Prostate gland (tissue), 2 donors: ENCODE results near the gene GPR141. TPM values are rescaled to one million over a fixed set of nuclear protein-coding genes. Genes with fewer than 3 reads are reported as not detected.

Experiments
- DNase-seq: peaks from one replicate; pipeline ENCODE4 v3.0.0-alpha.2; 2019; ENCODE audit warnings: low spot score
- H3K27ac ChIP-seq, 2 donors: fragments of 200-600 bp; sonication (generic); 2 replicates each; pipeline ENCODE4 v1.5.1; 2017 to 2019
- H3K27me3 ChIP-seq: fragments of 200-600 bp; sonication (generic); replicated peaks from 2 replicates; pipeline ENCODE4 v1.5.1; 2019; ENCODE audit not compliant: insufficient read depth
- H3K36me3 ChIP-seq, 2 donors: fragments of 200-600 bp; sonication (generic); 1 replicate in 1 of 2; 2 replicates in 1 of 2; pipeline versions ENCODE4 v1.5.1 to v1.8.1; 2017 to 2019
- H3K4me1 ChIP-seq: fragments of 200-600 bp; sonication (generic); replicated peaks from 2 replicates; pipeline ENCODE4 v1.5.1; 2019
- H3K4me3 ChIP-seq, 2 donors: fragments of 200-600 bp; sonication (generic); 2 replicates each; pipeline ENCODE4 v1.5.1; 2017 to 2019
- H3K9me3 ChIP-seq: fragments of 200-600 bp; sonication (generic); 2 replicates; pipeline ENCODE4 v1.5.1; 2017
- CTCF ChIP-seq, 4 experiments: fragments of 200-600 bp in 2 of 4; fragments of 450-650 bp in 2 of 4; sonication (generic) in 2 of 4; IDR thresholded peaks; 1 replicate in 3 of 4; 2 replicates in 1 of 4; pipeline ENCODE4 v1.5.1; 2016 to 2019; ENCODE audit warnings: antibody characterized with exemption in 4 of 4, mild to moderate bottlenecking in 2 of 4, moderate library complexity in 2 of 4
- POLR2A ChIP-seq: fragments of 450-650 bp; IDR thresholded peaks from one replicate; pipeline ENCODE4 v1.6.1; 2016; ENCODE audit warnings: antibody characterized with exemption, mild to moderate bottlenecking
- POLR2AphosphoS5 ChIP-seq: sonication (generic); formaldehyde crosslinking; IDR thresholded peaks from one replicate; pipeline ENCODE4 v1.6.1; 2017; ENCODE audit warnings: antibody characterized with exemption
- WGBS: methylation state at CpG from one replicate; pipeline ENCODE4 v1.1.5; 2018; 5-methylcytosine and 5-hydroxymethylcytosine counted together
- intact Hi-C: fragments of 100-400 bp; cut with DNase I; formaldehyde crosslinking; loops from one replicate; pipeline ENCODE4 v1.14.2; 2022
- total RNA-seq, 2 donors: library from RNA; depleted of rRNA; stranded (reverse); fragments of >200 nt; gene quantifications; one replicate each; pipeline ENCODE4 v1.1.0, GENCODE V29; 2016

Gene GPR141
- total RNA-seq, 2 donors from 2014 or later, result 0.36 to 1.1 TPM

- intact Hi-C loops, result no loop called here
- no peak overlapping the region for H3K4me3 ChIP-seq
- no peaks in the 10 kb centered on the region for H3K4me1 ChIP-seq
- TF ChIP-seq POLR2AphosphoS5 (no peak), CTCF (IDR thresholded peaks at IDR 0.05) (no peak), POLR2A (no peak)
- no peak overlapping the region for H3K27ac ChIP-seq
- 83% methylated on average over 6 of the region's 6 CpGs for WGBS
- no peak for DNase-seq
- no peaks in the 10 kb centered on the region for H3K27me3 ChIP-seq
- H3K9me3 ChIP-seq, result no peaks in the 10 kb centered on the region
- no peaks in the 10 kb centered on the region for H3K36me3 ChIP-seq
Measured at GRCh38 chr7:37705976-37706375, 22.4 kb downstream of the GPR141 start.

- intact Hi-C loops, result no loop called here
- no peak for DNase-seq
- H3K9me3 ChIP-seq, result no peaks in the 10 kb centered on the region
- WGBS, result 64% methylated on average over 5 of the region's 5 CpGs
- no peak overlapping the region for H3K4me3 ChIP-seq
- H3K27ac ChIP-seq, result no peak overlapping the region
- H3K36me3 ChIP-seq, result no peaks in the 10 kb centered on the region
- no peaks in the 10 kb centered on the region for H3K27me3 ChIP-seq
- no peaks in the 10 kb centered on the region for H3K4me1 ChIP-seq
- TF ChIP-seq POLR2A (no peak), CTCF (IDR thresholded peaks at IDR 0.05) (no peak), POLR2AphosphoS5 (no peak)
Measured at GRCh38 chr7:37706804-37707203, 23.2 kb downstream of the GPR141 start.

- Histone ChIP-seq H3K9me3 (no peaks in the 10 kb centered on the region), H3K4me3 (no peak overlapping the region), H3K27ac (no peak overlapping the region), H3K4me1 (no peaks in the 10 kb centered on the region), H3K27me3 (no peaks in the 10 kb centered on the region), H3K36me3 (no peaks in the 10 kb centered on the region)
- TF ChIP-seq POLR2A, result no peak
- intact Hi-C loops, result no loop called here
- DNase-seq, result no peak
- 53% methylated on average over 4 of the region's 4 CpGs for WGBS
Measured at GRCh38 chr7:37707754-37708485, 24.4 kb downstream of the GPR141 start.

- Histone ChIP-seq H3K4me1 (no peaks in the 10 kb centered on the region), H3K9me3 (no peaks in the 10 kb centered on the region), H3K27me3 (no peaks in the 10 kb centered on the region), H3K27ac (no peak overlapping the region), H3K4me3 (no peak overlapping the region), H3K36me3 (no peaks in the 10 kb centered on the region)
- no peak for TF ChIP-seq CTCF (IDR thresholded peaks at IDR 0.05)
- no peak for TF ChIP-seq POLR2AphosphoS5
- TF ChIP-seq POLR2A, result no peak
- intact Hi-C loops, result no loop called here
- no peak for DNase-seq
- WGBS, result 95% methylated on average over 5 of the region's 5 CpGs
Measured at GRCh38 chr7:37709631-37710509, 26.3 kb downstream of the GPR141 start.

- 37% methylated on average over 2 of the region's 2 CpGs for WGBS
Measured at GRCh38 chr7:37713613-37714012, 30.0 kb downstream of the GPR141 start.

More at GRCh38 chr7:37713613-37714012, 30.0 kb downstream of the GPR141 start:
- H3K9me3 ChIP-seq, result no peaks in the 10 kb centered on the region
- no peaks in the 10 kb centered on the region for H3K36me3 ChIP-seq
- no peaks in the 10 kb centered on the region for H3K4me1 ChIP-seq
- intact Hi-C loops, result no loop called here
- H3K27ac ChIP-seq, result no peak overlapping the region
- DNase-seq, result no peak
- TF ChIP-seq CTCF (IDR thresholded peaks at IDR 0.05), result no peak
- TF ChIP-seq POLR2AphosphoS5, result no peak
- TF ChIP-seq POLR2A, result no peak
- H3K4me3 ChIP-seq, result no peak overlapping the region
- no peaks in the 10 kb centered on the region for H3K27me3 ChIP-seq
